Loucy (cell line): Measurements from ENCODE around the gene TNFSF8.

Experiments used
- H2AFZ ChIP-seq: fragments of 200-600 bp; sonication (generic); 2 replicates; pipeline ENCODE4 v1.6.0; 2016; ENCODE audit warnings: antibody characterized with exemption, mild to moderate bottlenecking, low read length, moderate library complexity
- H3F3A ChIP-seq: fragments of 200-600 bp; 2 replicates; pipeline ENCODE4 v1.6.0; 2016; ENCODE audit warnings: antibody characterized with exemption, low read depth, mild to moderate bottlenecking
- H3K27me3 ChIP-seq: fragments of 200-600 bp; sonication (generic); 2 replicates; pipeline ENCODE4 v1.6.1; 2014; ENCODE audit warnings: low read length, mild to moderate bottlenecking; ENCODE audit not compliant: insufficient read depth, poor library complexity, severe bottlenecking
- H3K36me3 ChIP-seq: fragments of 200-600 bp; sonication (generic); 2 replicates; pipeline ENCODE4 v1.6.1; 2016; ENCODE audit warnings: low read length; ENCODE audit not compliant: insufficient read depth
- H3K4me1 ChIP-seq: fragments of 200-600 bp; sonication (generic); 2 replicates; pipeline ENCODE4 v1.5.1; 2014; ENCODE audit warnings: low read length, mild to moderate bottlenecking; ENCODE audit not compliant: insufficient read depth, poor library complexity, severe bottlenecking
- H3K4me2 ChIP-seq: fragments of 200-600 bp; sonication (generic); 2 replicates; pipeline ENCODE4 v1.6.0; 2014; ENCODE audit warnings: antibody characterized with exemption, low read length, low read depth, mild to moderate bottlenecking; ENCODE audit not compliant: poor library complexity, severe bottlenecking
- H3K4me3 ChIP-seq: fragments of 200-600 bp; sonication (generic); 2 replicates; pipeline ENCODE4 v1.5.1; 2014; ENCODE audit warnings: low read length, mild to moderate bottlenecking, mixed read lengths; ENCODE audit not compliant: poor library complexity, severe bottlenecking
- H3K79me2 ChIP-seq: fragments of 200-600 bp; sonication (generic); 2 replicates; pipeline ENCODE4 v1.6.1; 2014; ENCODE audit warnings: low read length; ENCODE audit not compliant: insufficient read depth
- H3K9ac ChIP-seq: fragments of 200-600 bp; sonication (generic); 2 replicates; pipeline ENCODE4 v1.6.0; 2014; ENCODE audit warnings: mild to moderate bottlenecking, low read depth, low read length, moderate library complexity; ENCODE audit not compliant: poor library complexity, severe bottlenecking
- H3K9me2 ChIP-seq: fragments of 200-600 bp; sonication (generic); replicated peaks from 2 replicates; pipeline ENCODE4 v1.6.1; 2016; ENCODE audit warnings: low read depth, low read length, mixed read lengths
- H3K9me3 ChIP-seq: fragments of 200-600 bp; sonication (generic); 2 replicates; pipeline ENCODE4 v1.6.1; 2014; ENCODE audit warnings: mild to moderate bottlenecking, antibody characterized with exemption, low read length, low read depth; ENCODE audit not compliant: insufficient read depth
- H4K20me1 ChIP-seq: fragments of 200-600 bp; sonication (generic); 2 replicates; pipeline ENCODE4 v1.6.0; 2014; ENCODE audit warnings: antibody characterized with exemption, low read length, mild to moderate bottlenecking; ENCODE audit not compliant: insufficient read depth, poor library complexity, severe bottlenecking
- CTCF ChIP-seq: fragments of 200-600 bp; sonication (generic); conservative IDR thresholded peaks from 2 replicates; pipeline ENCODE4 v1.5.1; 2014; ENCODE audit warnings: mild to moderate bottlenecking, antibody characterized with exemption, low read length
- EZH2phosphoT487 ChIP-seq: fragments of 200-600 bp; IDR thresholded peaks from 2 replicates; pipeline ENCODE4 v1.6.1; 2018; ENCODE audit warnings: antibody characterized with exemption, mild to moderate bottlenecking, moderate library complexity, borderline replicate concordance

The TNFSF8 gene

GRCh38 chr9:114935119-114935518 is 4.7 kb upstream of the TNFSF8 start:
- no peak overlapping the region for H3K4me2 ChIP-seq
- H2AFZ ChIP-seq: no peak overlapping the region
- no peaks in the 10 kb centered on the region for H3K27me3 ChIP-seq
- H4K20me1 ChIP-seq: no peaks in the 10 kb centered on the region
- no peak overlapping the region for H3K9ac ChIP-seq
- H3K9me3 ChIP-seq: no peaks in the 10 kb centered on the region
- no peak overlapping the region for H3K4me3 ChIP-seq
- TF ChIP-seq CTCF (no peak), EZH2phosphoT487 (no peak)
- no peaks in the 10 kb centered on the region for H3K79me2 ChIP-seq
- H3K4me1 ChIP-seq: peaks cover 10% of the 10 kb centered on the region
- no peaks in the 10 kb centered on the region for H3F3A ChIP-seq
- no peaks in the 10 kb centered on the region for H3K9me2 ChIP-seq
- H3K36me3 ChIP-seq: no peaks in the 10 kb centered on the region

- no peak for TF ChIP-seq EZH2phosphoT487
- no peak for TF ChIP-seq CTCF
- no peaks in the 10 kb centered on the region for H3K36me3 ChIP-seq
- no peaks in the 10 kb centered on the region for H4K20me1 ChIP-seq
- no peaks in the 10 kb centered on the region for H3K79me2 ChIP-seq
- H3K9me2 ChIP-seq: no peaks in the 10 kb centered on the region
- peaks cover 4% of the 10 kb centered on the region for H3K4me1 ChIP-seq
- no peak overlapping the region for H3K4me3 ChIP-seq
- no peaks in the 10 kb centered on the region for H3K27me3 ChIP-seq
- H3K4me2 ChIP-seq: no peak overlapping the region
- no peak overlapping the region for H3K9ac ChIP-seq
- no peaks in the 10 kb centered on the region for H3K9me3 ChIP-seq
- H3F3A ChIP-seq: no peaks in the 10 kb centered on the region
- no peak overlapping the region for H2AFZ ChIP-seq
Measured at GRCh38 chr9:114932502-114932901, 2.1 kb upstream of the TNFSF8 start.

- Histone ChIP-seq H3K79me2 (no peaks in the 10 kb centered on the region), H2AFZ (no peak overlapping the region), H4K20me1 (no peaks in the 10 kb centered on the region), H3K4me3 (no peak overlapping the region), H3K4me2 (no peak overlapping the region), H3F3A (no peaks in the 10 kb centered on the region), H3K9me2 (no peaks in the 10 kb centered on the region), H3K36me3 (no peaks in the 10 kb centered on the region), H3K9me3 (no peaks in the 10 kb centered on the region), H3K9ac (no peak overlapping the region), H3K4me1 (peaks cover 4% of the 10 kb centered on the region), H3K27me3 (no peaks in the 10 kb centered on the region)
- no peak for TF ChIP-seq CTCF
- no peak for TF ChIP-seq EZH2phosphoT487
Measured at GRCh38 chr9:114931407-114931806, 1.0 kb upstream of the TNFSF8 start.
